ENCODE data around the gene SSBP1. TPM values are rescaled to one million over a fixed set of nuclear protein-coding genes. Genes with fewer than 3 reads are reported as not detected.

The SSBP1 gene
- total and polyA plus RNA-seq, 8 donors = 17.4 to 207 (median 104) TPM

- WGBS, 5 donors = 84 to 96% (median 95%) methylated on average over 1 of the region's 1 CpG
- Histone ChIP-seq H3K4me3 (no peak overlapping the region), H3K9me3 (no peaks in the 10 kb centered on the region), H3K27me3 (no peaks in the 10 kb centered on the region), H3K36me3 (peaks cover 0 to 4% (median 0%) of the 10 kb centered on the region in 4 donors), H3K4me1 (no peaks in the 10 kb centered on the region), H3K27ac (no peak overlapping the region)
- DNase-seq = no peak
- intact Hi-C loops (cut with DNase I; ENCODE audit: low total_unique reads) = no loop called here
- TF ChIP-seq POLR2AphosphoS5 (IDR thresholded peaks at IDR 0.05) (no peak), CTCF (IDR thresholded peaks at IDR 0.05) (no peak), EP300 (IDR thresholded peaks at IDR 0.05) (no peak), POLR2A (IDR thresholded peaks at IDR 0.05) (no peak)
These were observed 20.7 kb upstream of the SSBP1 start for GRCh38 chr7:141717450-141717849.

- Histone ChIP-seq H3K27me3 (no peaks in the 10 kb centered on the region), H3K36me3 (peaks cover 0 to 16% (median 0%) of the 10 kb centered on the region in 4 donors), H3K4me1 (no peaks in the 10 kb centered on the region), H3K4me3 (no peak overlapping the region), H3K9me3 (no peaks in the 10 kb centered on the region), H3K27ac (no peak overlapping the region)
- intact Hi-C loops (cut with DNase I; ENCODE audit: low total_unique reads) = no loop called here
- no peak for DNase-seq
- 81 to 90% (median 83%) methylated on average over 2 of the region's 2 CpGs for WGBS, 5 donors
- TF ChIP-seq EP300 (IDR thresholded peaks at IDR 0.05) (no peak), CTCF (IDR thresholded peaks at IDR 0.05) (no peak), POLR2AphosphoS5 (IDR thresholded peaks at IDR 0.05) (no peak), POLR2A (IDR thresholded peaks at IDR 0.05) (no peak)
These were observed 15.6 kb upstream of the SSBP1 start for GRCh38 chr7:141722529-141722928.

GRCh38 chr7:141729020-141729419 lies 9.1 kb upstream of the SSBP1 start:
- Histone ChIP-seq H3K4me3 (no peak overlapping the region), H3K9me3 (no peaks in the 10 kb centered on the region), H3K36me3 (peaks cover 0 to 16% (median 0%) of the 10 kb centered on the region in 4 donors), H3K27me3 (no peaks in the 10 kb centered on the region), H3K27ac (no peak overlapping the region), H3K4me1 (no peaks in the 10 kb centered on the region)
- no peak for TF ChIP-seq CTCF (IDR thresholded peaks at IDR 0.05)
- no peak for TF ChIP-seq POLR2AphosphoS5 (IDR thresholded peaks at IDR 0.05)
- no peak for TF ChIP-seq POLR2A (IDR thresholded peaks at IDR 0.05)
- no peak for TF ChIP-seq EP300 (IDR thresholded peaks at IDR 0.05)
- intact Hi-C loops (cut with DNase I; ENCODE audit: low total_unique reads) = no loop called here
- DNase-seq = no peak
- WGBS, 5 donors = 78 to 100% (median 93%) methylated on average over 1 of the region's 1 CpG

GRCh38 chr7:141731476-141732149 lies 6.5 kb upstream of the SSBP1 start:
- WGBS, 5 donors = 74 to 83% (median 79%) methylated on average over 21 to 24 of the region's 24 CpGs

More at GRCh38 chr7:141731476-141732149, 6.5 kb upstream of the SSBP1 start:
- intact Hi-C loops (cut with DNase I; ENCODE audit: low total_unique reads) = no loop called here
- Histone ChIP-seq H3K27me3 (no peaks in the 10 kb centered on the region), H3K9me3 (no peaks in the 10 kb centered on the region), H3K36me3 (peaks cover 0 to 6% (median 0%) of the 10 kb centered on the region in 4 donors), H3K4me1 (no peaks in the 10 kb centered on the region), H3K4me3 (no peak overlapping the region), H3K27ac (no peak overlapping the region)
- no peak for DNase-seq
- TF ChIP-seq CTCF (IDR thresholded peaks at IDR 0.05) (no peak), EP300 (IDR thresholded peaks at IDR 0.05) (no peak), POLR2A (IDR thresholded peaks at IDR 0.05) (no peak), POLR2AphosphoS5 (IDR thresholded peaks at IDR 0.05) (no peak)

Measured in stomach (tissue), 9 donors.